ENCODE results near the gene B3GNT5.
A peak's percentile ranks its signal among the peaks of the same experiment; 100 is the strongest.

B3GNT5 gene

GRCh38 chr3:183264268-183264667 lies 11.2 kb downstream of the B3GNT5 start:
- DNase-seq (ENCODE audit: extremely low read depth in 1 of 2, low read depth in 1 of 2), result no peak

GRCh38 chr3:183265157-183265642 lies 12.1 kb downstream of the B3GNT5 start:
- no peak for DNase-seq (ENCODE audit: extremely low read depth in 1 of 2, low read depth in 1 of 2)

- DNase-seq (ENCODE audit: extremely low read depth in 1 of 2, low read depth in 1 of 2), result no peak
Measured at GRCh38 chr3:183265834-183266417, 12.9 kb downstream of the B3GNT5 start.

GRCh38 chr3:183266454-183266853 lies 13.4 kb downstream of the B3GNT5 start:
- DNase-seq (ENCODE audit: extremely low read depth in 1 of 2, low read depth in 1 of 2), result no peak

- no peak for DNase-seq (ENCODE audit: extremely low read depth in 1 of 2, low read depth in 1 of 2)
Measured at GRCh38 chr3:183267140-183267539, 14.1 kb downstream of the B3GNT5 start.

- DNase-seq (ENCODE audit: extremely low read depth in 1 of 2, low read depth in 1 of 2), result no peak
Measured at GRCh38 chr3:183268366-183268765, 15.3 kb downstream of the B3GNT5 start.

GRCh38 chr3:183269345-183269744 lies 16.3 kb downstream of the B3GNT5 start:
- no peak for DNase-seq (ENCODE audit: extremely low read depth in 1 of 2, low read depth in 1 of 2)

GRCh38 chr3:183270344-183270743 lies 17.3 kb downstream of the B3GNT5 start:
- no peak for DNase-seq (ENCODE audit: extremely low read depth in 1 of 2, low read depth in 1 of 2)

- DNase-seq (ENCODE audit: extremely low read depth in 1 of 2, low read depth in 1 of 2), result no peak
Measured at GRCh38 chr3:183272142-183272541, 19.1 kb downstream of the B3GNT5 start.

- DNase-seq (ENCODE audit: extremely low read depth in 1 of 2, low read depth in 1 of 2), result no peak
Measured at GRCh38 chr3:183272791-183273190, 19.7 kb downstream of the B3GNT5 start.

GRCh38 chr3:183274609-183275008 lies 21.6 kb downstream of the B3GNT5 start:
- no peak for DNase-seq (ENCODE audit: extremely low read depth in 1 of 2, low read depth in 1 of 2)

- no peak for DNase-seq (ENCODE audit: extremely low read depth in 1 of 2, low read depth in 1 of 2)
Measured at GRCh38 chr3:183275418-183275817, 22.4 kb downstream of the B3GNT5 start.

- DNase-seq (ENCODE audit: extremely low read depth in 1 of 2, low read depth in 1 of 2), result no peak
Measured at GRCh38 chr3:183275937-183276336, 22.9 kb downstream of the B3GNT5 start.

GRCh38 chr3:183277260-183277659 lies 24.2 kb downstream of the B3GNT5 start:
- no peak for DNase-seq (ENCODE audit: extremely low read depth in 1 of 2, low read depth in 1 of 2)

- DNase-seq (ENCODE audit: extremely low read depth in 1 of 2, low read depth in 1 of 2), result no peak
Measured at GRCh38 chr3:183278479-183279088, 25.5 kb downstream of the B3GNT5 start.

GRCh38 chr3:183279371-183279770 lies 26.3 kb downstream of the B3GNT5 start:
- DNase-seq (ENCODE audit: extremely low read depth in 1 of 2, low read depth in 1 of 2), result no peak

- DNase-seq (ENCODE audit: extremely low read depth in 1 of 2, low read depth in 1 of 2), result no peak
Measured at GRCh38 chr3:183281126-183281797, 28.2 kb downstream of the B3GNT5 start.

- DNase-seq (ENCODE audit: extremely low read depth in 1 of 2, low read depth in 1 of 2), result no peak
Measured at GRCh38 chr3:183283886-183284285, 30.8 kb downstream of the B3GNT5 start.

- no peak for DNase-seq (ENCODE audit: extremely low read depth in 1 of 2, low read depth in 1 of 2)
Measured at GRCh38 chr3:183284570-183284969, 31.5 kb downstream of the B3GNT5 start.

- no peak for DNase-seq (ENCODE audit: extremely low read depth in 1 of 2, low read depth in 1 of 2)
Measured at GRCh38 chr3:183285318-183285717, 32.3 kb downstream of the B3GNT5 start.

GRCh38 chr3:183285828-183286457 lies 32.9 kb downstream of the B3GNT5 start:
- peak; percentile 77 to 91 for DNase-seq (ENCODE audit: extremely low read depth in 1 of 2, low read depth in 1 of 2)

Measured in activated CD8-positive, alpha-beta memory T cell treated with anti-CD3 and anti-CD28 coated beads for 1 hour (primary cell).